NCI-H82 treated with DMSO at 0.1 percent for 48 hours (cell line): Measurements from ENCODE around the gene KCNIP3.
A peak's percentile ranks its signal among the peaks of the same experiment; 100 is the strongest.

Source experiments
- DNase-seq: peaks from one replicate; lab custom pipeline; 2025; ENCODE audit not compliant: unreplicated experiment; lab: John Stamatoyannopoulos, UW

The KCNIP3 gene

GRCh38 chr2:95294579-95295250, 2.4 kb upstream of the KCNIP3 start:
- no peak for DNase-seq

- DNase-seq = no peak
Observed at GRCh38 chr2:95295376-95295775, 1.8 kb upstream of the KCNIP3 start.

DNA sequence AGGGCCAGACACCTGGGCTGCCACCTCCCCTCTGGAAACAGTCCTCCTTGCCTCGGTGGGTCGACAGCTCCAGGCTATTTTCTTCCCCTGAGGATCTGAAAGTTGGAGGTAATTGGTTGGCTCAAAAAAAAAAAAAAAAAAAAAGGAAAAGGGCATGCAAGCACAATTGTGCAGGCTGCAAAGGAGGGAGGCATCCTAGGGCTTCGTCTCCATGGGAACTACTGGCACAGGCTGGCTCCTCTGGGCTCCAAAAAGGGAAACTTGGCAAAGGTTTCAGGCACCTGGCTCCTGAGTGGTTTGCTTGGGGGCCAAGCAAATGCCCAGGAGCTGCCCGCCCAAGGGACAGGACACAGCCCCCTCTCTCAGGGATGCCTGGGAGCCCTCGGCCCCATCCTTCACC, 1.1 kb upstream of the KCNIP3 start:
- DNase-seq = no peak

DNA sequence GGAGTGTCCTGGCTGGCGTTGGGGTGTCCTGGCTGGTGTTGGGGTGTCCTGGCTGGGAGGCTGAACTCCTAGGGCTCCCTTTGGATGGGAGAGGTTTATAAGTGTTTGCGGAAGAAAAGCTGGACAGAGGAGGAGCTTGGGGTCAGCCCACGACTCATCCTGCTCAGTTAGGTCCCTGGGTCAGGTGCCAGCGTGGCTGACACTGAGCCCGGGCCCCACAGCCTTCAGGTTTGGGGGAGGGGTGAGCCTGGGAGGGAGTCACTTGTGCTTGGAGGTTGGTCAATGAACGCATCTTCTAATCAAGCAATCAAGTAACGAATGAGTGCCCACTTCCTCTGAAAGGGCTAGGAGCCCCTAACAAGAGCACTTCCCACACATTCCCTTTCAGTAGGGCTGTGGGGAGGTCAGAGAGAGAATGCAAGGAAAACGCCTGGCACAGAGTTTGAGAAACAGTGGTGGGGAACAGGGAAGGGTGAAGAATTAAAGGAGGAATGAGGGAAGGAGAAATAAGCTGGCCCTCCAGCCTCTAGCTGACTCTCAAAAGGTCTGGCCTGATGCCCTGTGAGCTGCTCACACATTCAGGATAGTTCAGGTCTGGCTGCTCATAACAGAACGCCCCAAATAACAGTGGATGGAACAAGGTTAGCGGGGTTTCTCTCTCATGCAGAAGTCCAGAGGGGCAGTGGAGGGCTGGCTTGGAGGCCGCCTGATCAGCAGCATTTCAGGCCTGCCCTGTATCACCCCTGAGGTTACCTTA, 670 bp downstream of the KCNIP3 start:
- no peak for DNase-seq

- DNase-seq = no peak
Observed at GRCh38 chr2:95298486-95299111, 1.5 kb downstream of the KCNIP3 start.

DNA sequence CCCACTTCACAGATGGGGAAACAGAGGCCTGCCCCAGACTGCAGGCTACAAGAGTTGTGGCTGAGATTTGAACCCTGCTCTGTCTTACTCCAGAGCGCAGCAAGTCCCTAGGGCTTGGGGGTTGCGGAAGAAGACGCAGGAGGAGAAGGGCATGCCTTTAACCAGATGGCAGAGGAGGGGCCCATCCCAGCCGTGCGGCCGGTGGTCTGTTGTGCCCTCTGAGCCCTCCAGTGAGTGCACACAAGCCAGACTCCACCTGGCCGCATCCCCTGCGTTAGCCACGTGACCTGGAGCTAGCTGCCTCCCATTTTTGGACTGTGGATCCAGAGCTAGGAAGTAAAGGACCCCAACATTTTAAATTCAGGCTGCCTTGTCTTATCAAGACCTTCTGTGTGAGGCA, 2.8 kb downstream of the KCNIP3 start:
- no peak for DNase-seq

- DNase-seq = no peak
Observed at GRCh38 chr2:95300450-95300849, 3.3 kb downstream of the KCNIP3 start.

DNA sequence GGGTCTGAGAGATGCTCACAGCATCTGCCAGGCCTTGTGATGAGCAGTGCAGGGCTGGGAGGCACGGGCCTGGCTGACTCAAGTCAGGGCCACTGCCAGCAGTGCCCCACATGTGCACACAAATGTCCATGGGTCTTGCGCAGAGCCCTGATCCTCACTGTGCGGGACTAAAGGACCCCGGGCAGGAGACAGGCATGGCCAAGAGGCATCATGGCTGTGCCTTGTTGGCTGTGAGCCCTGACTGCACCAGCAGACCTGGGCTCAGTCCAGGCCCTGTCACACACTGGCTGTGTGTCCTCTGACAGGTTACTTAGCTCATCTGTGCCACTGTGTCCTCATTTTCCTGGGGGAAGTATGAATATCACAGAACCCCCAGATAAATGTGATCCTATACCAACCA, 4.0 kb downstream of the KCNIP3 start:
- no peak for DNase-seq

- no peak for DNase-seq
Observed at GRCh38 chr2:95301876-95302641, 4.9 kb downstream of the KCNIP3 start.

DNA sequence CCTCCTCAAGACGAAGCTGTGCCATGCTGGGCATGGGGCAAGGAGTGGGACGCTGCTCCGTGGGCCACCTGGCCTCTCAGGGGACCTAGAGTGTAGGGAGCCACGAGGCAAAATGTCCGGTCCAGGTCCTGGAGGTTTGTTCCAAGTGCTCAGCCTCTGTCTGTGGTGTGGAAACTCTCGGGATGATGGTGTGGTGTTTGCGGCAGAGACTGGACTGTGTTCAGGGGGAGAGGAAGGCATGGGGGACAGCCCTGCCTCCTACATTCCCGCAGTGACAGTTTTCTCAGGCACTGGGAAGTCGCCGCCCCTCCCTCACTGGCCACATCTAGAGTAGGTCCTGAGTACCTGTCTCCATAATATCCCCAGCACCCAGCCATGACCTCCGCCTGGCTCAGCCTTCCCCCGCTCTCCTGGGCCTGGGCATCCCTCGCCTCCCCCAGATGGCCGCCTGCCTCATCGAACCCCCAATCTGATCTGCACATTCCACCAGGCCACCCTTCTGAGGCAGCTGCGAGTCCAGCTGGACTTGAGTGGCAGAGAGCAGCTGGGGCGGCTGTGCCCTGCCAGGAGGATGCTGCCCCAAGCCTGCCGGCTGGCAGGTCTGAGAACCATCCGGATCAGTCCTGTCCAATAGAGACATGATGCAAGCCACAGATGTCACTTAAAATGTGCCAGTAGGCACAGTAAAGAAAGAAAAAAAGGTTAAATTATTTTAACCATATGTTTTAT, 6.2 kb downstream of the KCNIP3 start:
- DNase-seq = no peak

DNA sequence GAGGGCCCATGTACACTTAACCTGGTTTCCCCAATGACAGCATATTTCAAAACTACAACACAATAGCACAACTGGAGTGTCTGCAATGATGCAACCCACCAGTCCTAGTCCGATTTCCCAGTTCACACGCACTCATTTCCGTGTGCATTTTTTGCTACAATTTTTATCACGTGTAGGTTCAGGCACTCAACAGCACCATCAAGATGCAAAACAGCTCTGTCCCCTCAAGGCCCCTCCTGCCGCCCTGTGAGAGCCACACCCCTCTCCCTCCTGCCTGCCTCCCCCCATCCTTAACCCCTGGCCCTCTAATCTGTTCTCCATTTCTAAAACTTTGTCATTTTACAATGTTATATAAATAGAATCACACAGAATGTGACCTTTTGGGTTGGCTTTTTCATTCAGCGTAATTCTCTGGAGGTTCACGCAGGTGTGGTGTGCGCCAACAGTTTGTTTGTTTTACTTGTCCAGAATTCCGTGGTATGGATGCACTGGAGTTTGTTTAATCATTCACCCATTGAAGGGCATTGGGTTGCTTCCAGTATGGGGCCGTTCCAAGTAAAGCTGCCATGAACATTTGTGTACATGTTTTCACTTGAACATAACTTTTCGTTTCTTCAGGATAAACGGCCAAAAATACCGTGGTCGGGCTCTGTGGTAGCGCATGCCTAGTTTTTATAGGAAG, 8.4 kb downstream of the KCNIP3 start:
- DNase-seq = no peak

- DNase-seq = peak; percentile 64
Observed at GRCh38 chr2:95306336-95306895, 9.3 kb downstream of the KCNIP3 start.

GRCh38 chr2:95307036-95307435, 9.9 kb downstream of the KCNIP3 start:
- no peak for DNase-seq

DNA sequence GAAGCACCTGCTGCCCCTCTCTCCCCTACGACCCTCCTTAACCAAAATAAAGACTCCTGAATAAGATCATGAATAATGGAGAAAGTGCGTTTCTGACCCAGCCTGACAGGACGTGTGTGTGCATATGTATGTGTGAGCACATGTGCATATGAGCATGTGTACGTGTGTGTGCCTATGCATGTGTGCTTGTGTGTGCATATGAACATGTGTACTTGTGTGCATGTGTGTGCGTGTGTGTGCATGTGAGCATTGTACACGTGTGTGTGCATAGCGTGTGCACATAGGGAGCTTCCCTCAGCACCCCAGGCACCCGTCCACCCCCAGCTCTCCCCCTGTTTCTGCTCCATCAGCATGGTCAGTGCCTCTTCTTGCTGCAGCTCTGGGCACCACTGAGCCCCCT, 10.7 kb downstream of the KCNIP3 start:
- no peak for DNase-seq

GRCh38 chr2:95308426-95308990, 11.4 kb downstream of the KCNIP3 start:
- no peak for DNase-seq

DNA sequence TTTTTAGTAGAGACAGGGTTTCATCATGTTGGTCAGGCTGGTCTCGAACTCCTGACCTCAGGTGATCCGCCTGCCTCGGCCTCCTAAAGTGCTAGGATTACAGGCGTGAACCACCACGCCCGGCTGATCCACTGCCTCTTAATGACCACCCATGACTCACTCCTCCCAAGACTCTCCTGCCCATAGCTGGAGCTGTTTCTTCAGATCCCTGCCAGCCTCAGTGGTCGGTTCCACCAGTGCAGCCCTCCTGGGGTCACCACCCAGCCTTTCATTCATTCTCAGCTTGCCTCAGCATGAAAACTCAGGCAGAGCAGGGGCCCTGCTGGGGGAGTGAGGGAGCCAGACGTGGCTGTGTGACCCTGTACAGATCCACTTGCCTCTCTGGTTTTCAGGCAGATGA, 12.5 kb downstream of the KCNIP3 start:
- no peak for DNase-seq

GRCh38 chr2:95310216-95310615, 13.1 kb downstream of the KCNIP3 start:
- no peak for DNase-seq

DNA sequence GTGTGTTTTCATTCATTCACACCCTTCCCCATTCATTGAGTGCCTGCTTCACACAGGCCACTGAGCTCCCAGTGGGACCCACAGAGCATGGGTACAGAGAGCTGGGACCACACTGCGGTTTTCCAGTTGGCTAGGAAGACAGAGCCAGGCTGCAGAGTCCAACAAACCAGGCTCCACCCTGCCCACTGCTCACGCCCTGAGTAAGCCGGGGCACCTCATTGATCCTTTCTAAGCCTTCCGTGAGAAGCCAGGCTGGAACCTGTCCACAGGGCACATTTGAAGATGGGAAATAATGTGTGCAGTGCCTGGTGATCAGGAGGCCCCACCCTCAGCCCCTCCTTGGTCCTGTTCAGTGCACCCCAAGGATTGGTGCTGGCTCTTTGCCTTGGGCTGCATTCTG, 13.5 kb downstream of the KCNIP3 start:
- no peak for DNase-seq

GRCh38 chr2:95311815-95312542, 14.8 kb downstream of the KCNIP3 start:
- no peak for DNase-seq
